CD1c-positive myeloid dendritic cell (primary cell): ENCODE data around the gene KANSL2.
"Not testable (repeated sequence)": the region's sequence is repeated elsewhere in the genome, so short reads cannot be mapped to it uniquely, and the experiment has no call there.

Experiments
- DNase-seq: peaks from one replicate; pipeline ENCODE4 v3.0.0-alpha.2; 2016; ENCODE audit errors: extremely low spot score

Gene KANSL2, protein sequence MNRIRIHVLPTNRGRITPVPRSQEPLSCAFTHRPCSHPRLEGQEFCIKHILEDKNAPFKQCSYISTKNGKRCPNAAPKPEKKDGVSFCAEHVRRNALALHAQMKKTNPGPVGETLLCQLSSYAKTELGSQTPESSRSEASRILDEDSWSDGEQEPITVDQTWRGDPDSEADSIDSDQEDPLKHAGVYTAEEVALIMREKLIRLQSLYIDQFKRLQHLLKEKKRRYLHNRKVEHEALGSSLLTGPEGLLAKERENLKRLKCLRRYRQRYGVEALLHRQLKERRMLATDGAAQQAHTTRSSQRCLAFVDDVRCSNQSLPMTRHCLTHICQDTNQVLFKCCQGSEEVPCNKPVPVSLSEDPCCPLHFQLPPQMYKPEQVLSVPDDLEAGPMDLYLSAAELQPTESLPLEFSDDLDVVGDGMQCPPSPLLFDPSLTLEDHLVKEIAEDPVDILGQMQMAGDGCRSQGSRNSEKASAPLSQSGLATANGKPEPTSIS

GRCh38 chr12:48681710-48682532 is at the start of gene KANSL2:
Gene KANSL2, minus strand, starts transcription at chr12:48682238. Its CDS starts 606 bp downstream, at chr12:48681632.
- DNase-seq: peak; percentile 99

GRCh38 chr12:48728807-48729206 is 46.8 kb upstream of the KANSL2 start:
- DNase-seq: no peak

DNA sequence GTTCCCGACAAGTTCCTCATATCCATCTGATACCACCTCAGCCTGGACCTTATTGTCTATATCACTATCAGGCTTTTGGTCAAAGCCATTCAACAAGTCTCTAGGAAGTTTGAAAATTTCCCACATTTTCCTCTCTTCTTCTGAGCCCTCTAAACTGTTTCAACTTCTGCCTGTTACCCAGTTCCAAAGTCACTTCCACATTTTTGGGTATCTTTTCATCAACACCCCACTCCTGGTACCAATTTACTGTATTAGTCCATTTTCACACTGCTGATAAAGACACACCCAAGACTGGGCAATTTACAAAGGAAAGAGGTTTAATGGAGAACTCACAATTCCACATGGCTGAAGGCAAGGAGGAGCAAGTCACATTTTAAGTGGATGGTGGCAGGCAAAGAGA is 38.7 kb upstream of the KANSL2 start:
- DNase-seq: not testable (repeated sequence)

GRCh38 chr12:48720171-48720570 is 38.1 kb upstream of the KANSL2 start:
- DNase-seq: not testable (repeated sequence)

GRCh38 chr12:48719002-48719401 is 37.0 kb upstream of the KANSL2 start:
- not testable (repeated sequence) for DNase-seq

DNA sequence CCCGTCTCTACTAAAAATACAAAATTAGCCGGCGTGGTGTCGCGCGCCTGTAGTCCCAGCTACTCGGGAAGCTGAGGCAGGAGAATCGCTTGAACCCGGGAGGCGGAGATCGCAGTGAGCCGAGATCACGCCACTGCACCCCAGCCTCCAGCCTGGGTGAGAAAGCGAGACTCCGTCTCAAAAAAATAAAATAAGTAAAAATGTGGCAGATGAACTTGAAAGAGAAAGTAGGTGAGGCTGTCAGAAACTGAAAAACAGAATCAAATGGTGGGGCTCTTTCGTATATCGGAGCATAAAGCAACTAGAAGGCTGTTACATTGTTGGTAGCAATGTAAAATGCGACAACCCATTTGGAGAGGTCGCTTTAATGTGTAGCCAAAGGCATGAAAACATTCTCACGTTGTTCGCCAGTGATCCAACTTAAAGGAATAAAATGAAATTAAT is 35.2 kb upstream of the KANSL2 start:
- peak; percentile 7 for DNase-seq

DNA sequence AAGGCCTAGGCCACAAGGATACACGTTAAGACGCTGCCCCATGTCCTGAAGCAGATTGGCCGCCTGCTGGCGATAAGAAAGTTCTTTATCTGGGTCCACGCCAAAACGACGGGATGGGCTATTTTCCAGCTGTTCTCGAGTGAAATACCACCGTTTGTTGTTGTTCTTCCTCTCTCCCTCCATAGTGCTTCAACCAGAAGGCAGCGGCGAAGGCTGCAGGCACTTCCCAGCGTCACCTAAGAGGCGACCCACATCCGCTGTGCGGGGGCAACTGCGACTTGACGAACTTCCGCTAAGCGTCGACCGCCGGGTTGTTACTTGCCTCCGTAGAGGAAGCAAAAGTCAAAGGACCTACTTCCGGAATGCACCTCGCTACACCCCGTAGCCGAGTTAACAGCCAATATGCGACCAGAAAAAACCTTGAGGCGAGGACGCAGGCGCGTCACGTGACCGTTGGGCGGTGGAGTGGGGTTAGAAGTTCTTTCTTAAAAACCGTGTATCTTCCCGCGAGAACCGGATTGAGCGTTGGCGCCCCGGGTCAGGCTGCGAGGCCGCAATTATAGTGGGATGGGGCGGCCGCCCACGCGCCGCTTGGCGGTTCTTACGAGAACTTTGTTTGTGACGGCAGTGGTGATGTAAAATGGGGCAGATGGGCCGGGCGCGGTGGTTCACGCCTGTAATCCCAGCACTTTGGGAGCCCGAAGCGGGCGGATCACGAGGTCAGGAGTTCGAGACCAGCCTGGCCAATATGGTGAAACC is 34.6 kb upstream of the KANSL2 start, which contains the start of gene CCNT1:
CCNT1 (minus strand) TSS at position 215 of the 759 bp plus-strand sequence; CDS start at position 183, 32 bp downstream.
- peak; percentile 100 for DNase-seq

- DNase-seq: no peak
Measured at GRCh38 chr12:48716168-48716492, 34.1 kb upstream of the KANSL2 start.

DNA sequence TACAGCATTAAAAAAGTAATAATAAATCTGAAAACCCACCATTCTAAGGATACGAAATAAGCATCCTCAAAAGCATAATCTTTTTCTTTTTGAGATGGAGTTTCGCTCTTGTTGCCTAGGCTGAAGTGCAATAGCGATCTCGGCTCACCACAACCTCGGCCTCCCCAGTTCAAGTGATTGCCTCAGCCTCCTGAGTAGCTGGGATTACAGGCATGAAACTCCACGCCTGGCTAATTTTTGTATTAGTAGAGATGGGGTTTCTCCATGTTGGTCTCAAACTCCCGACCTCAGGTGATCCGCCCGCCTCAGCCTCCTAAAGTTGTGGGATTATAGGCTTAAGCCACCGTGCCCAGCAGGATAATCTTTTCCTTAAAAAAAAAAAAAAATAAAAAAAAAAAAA is 30.2 kb upstream of the KANSL2 start:
- no peak for DNase-seq

GRCh38 chr12:48698822-48699221 is 16.8 kb upstream of the KANSL2 start:
- DNase-seq: not testable (repeated sequence)

DNA sequence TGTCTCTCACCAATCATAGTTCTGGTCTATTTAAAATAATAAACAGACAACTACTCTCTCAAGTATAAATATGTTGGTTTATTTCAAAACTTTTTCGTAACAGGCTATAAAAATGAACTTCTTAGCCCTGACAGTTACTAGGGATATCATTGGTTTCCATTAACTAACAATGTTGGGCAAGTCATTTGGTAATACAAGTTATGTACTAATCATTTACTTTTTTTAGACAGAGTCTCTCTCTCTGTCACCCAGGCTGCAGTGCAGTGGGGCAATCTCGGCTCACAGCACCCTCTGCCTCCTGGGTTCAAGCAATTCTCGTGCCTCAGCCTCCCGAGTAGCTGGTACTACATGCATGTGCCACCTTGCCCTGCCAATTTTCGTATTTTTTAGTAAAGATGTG is 14.6 kb upstream of the KANSL2 start:
- DNase-seq: no peak

GRCh38 chr12:48695859-48696258 is 13.8 kb upstream of the KANSL2 start:
- DNase-seq: no peak

GRCh38 chr12:48694038-48694437 is 12.0 kb upstream of the KANSL2 start:
- DNase-seq: no peak

- DNase-seq: no peak
Measured at GRCh38 chr12:48693572-48693971, 11.5 kb upstream of the KANSL2 start.

- DNase-seq: no peak
Measured at GRCh38 chr12:48691826-48692487, 9.9 kb upstream of the KANSL2 start.

- DNase-seq: no peak
Measured at GRCh38 chr12:48690990-48691389, 9.0 kb upstream of the KANSL2 start.

DNA sequence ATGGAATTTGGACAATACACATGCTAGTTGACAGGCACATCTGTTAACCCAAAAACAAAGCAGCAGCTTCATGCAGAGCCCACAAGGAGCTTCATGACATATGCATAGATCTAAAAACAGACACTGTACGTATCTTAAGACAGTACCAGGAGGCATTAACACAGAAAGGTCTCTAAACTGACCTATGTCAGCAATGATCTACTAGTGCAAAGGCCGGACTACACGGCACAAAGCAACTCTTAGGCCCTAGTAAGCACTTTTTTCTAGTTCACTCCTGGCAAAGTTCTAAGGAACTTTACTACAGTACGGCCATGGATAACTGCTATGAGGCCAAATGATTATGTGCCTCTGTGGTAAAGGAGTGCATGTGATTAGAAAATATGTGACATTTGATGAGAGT is 8.4 kb upstream of the KANSL2 start:
- DNase-seq: no peak

DNA sequence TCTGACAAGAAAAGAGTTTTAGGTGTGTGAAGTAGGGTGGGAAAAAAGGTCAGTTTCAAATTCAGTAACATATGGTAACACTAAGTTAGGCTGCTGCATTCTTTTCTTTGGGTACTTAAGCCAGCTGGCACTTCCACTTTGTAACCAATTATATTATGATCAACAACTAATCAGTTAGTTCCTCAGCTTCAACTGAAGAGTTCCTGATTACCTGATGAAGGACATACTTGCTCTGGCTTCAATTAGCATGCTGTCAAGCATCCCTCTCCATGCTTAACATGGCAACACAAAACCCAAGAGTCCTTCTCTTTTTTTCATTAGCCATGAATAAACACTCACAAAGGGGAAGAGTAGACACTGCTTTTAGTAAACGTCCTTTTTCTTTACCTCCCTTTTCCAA is 6.8 kb upstream of the KANSL2 start:
- DNase-seq: no peak

- no peak for DNase-seq
Measured at GRCh38 chr12:48687592-48687991, 5.6 kb upstream of the KANSL2 start.

- DNase-seq: no peak
Measured at GRCh38 chr12:48686615-48687334, 4.7 kb upstream of the KANSL2 start.
